Natural killer cell (primary cell): ENCODE measurements around the gene MRPS6. TPM values are rescaled to one million over a fixed set of nuclear protein-coding genes. Genes with fewer than 3 reads are reported as not detected.

Experiments used
- ATAC-seq, 3 donors: fragments of 150-1000 bp in 2 of 3; fragments of 200-7000 bp in 1 of 3; cut with Tn5 transposase; 1 replicate in 1 of 3; 2 replicates in 2 of 3; pipeline ENCODE4 v1.10.0; 2021; ENCODE audit warnings: mild to moderate bottlenecking in 2 of 3, moderate library complexity in 2 of 3
- DNase-seq, 2 donors: peaks; one replicate each; pipeline versions ENCODE4 v3.0.0 to v3.0.0-alpha.2; 2013 to 2021; ENCODE audit warnings: mixed read lengths in 1 of 2
- H3K27ac ChIP-seq: one replicate; pipeline ENCODE4 v1.5.1; 2013; ENCODE audit warnings: mild to moderate bottlenecking, low read length
- H3K27me3 ChIP-seq: one replicate; pipeline ENCODE4 v1.6.1; 2013; ENCODE audit warnings: low read length; ENCODE audit not compliant: control insufficient read depth, insufficient read depth
- H3K36me3 ChIP-seq: one replicate; pipeline ENCODE4 v1.6.1; 2013; ENCODE audit warnings: low read length; ENCODE audit not compliant: control insufficient read depth, insufficient read depth
- H3K4me1 ChIP-seq: one replicate; pipeline ENCODE4 v1.6.1; 2013; ENCODE audit warnings: low read length; ENCODE audit not compliant: control insufficient read depth, insufficient read depth
- H3K4me3 ChIP-seq: one replicate; pipeline ENCODE4 v1.5.1; 2013; ENCODE audit warnings: low read length
- H3K9me3 ChIP-seq: one replicate; pipeline ENCODE4 v1.6.1; 2013; ENCODE audit warnings: low read length; ENCODE audit not compliant: control insufficient read depth, insufficient read depth
- H3K27ac Mint-ChIP-seq, 2 donors: one replicate each; pipeline ENCODE4 v1.8.0; 2022; ENCODE audit warnings: mild to moderate bottlenecking in 2 of 2, mixed read lengths in 2 of 2, moderate library complexity in 1 of 2
- H3K27me3 Mint-ChIP-seq, 2 donors: one replicate each; pipeline ENCODE4 v1.8.0; 2022; ENCODE audit warnings: low read depth in 2 of 2, mixed read lengths in 2 of 2
- H3K36me3 Mint-ChIP-seq: one replicate; pipeline ENCODE4 v1.8.0; 2022; ENCODE audit warnings: mixed read lengths
- H3K4me1 Mint-ChIP-seq, 2 donors: one replicate each; pipeline ENCODE4 v1.8.0; 2022; ENCODE audit warnings: mixed read lengths in 2 of 2
- H3K4me3 Mint-ChIP-seq: one replicate; pipeline ENCODE4 v1.8.0; 2022; ENCODE audit warnings: mild to moderate bottlenecking, moderate library complexity, mixed read lengths
- H3K9me3 Mint-ChIP-seq, 2 donors: one replicate each; pipeline ENCODE4 v1.8.0; 2022; ENCODE audit warnings: mixed read lengths in 2 of 2
- WGBS: methylation state at CpG from one replicate; pipeline ENCODE4 v1.1.7; 2013; ENCODE audit warnings: missing lambda C conversion rate; ENCODE audit not compliant: insufficient coverage; 5-methylcytosine and 5-hydroxymethylcytosine counted together
- intact Hi-C: fragments of 100-400 bp; cut with micrococcal nuclease; formaldehyde crosslinking; loops from one replicate; pipeline ENCODE4 v1.14.2; 2022
- total RNA-seq, 4 donors: library from RNA; stranded (reverse); fragments of 120-200 nt in 1 of 4; gene quantifications; one replicate each; pipeline versions ENCODE4 v1.2.3 to v1.2.4, GENCODE V29; 2013 to 2022
- TF ChIP-seq, protein P1 (sequence below): fragments of 200-600 bp; IDR thresholded peaks from one replicate; pipeline ENCODE4 v1.8.0; 2022; ENCODE audit warnings: antibody characterized with exemption

Gene MRPS6
- total RNA-seq, 3 donors from 2014 or later (not counting 1 experiment from before 2014, with no cell fraction given) = 42.7 to 54.5 (median 44.3) TPM

DNA sequence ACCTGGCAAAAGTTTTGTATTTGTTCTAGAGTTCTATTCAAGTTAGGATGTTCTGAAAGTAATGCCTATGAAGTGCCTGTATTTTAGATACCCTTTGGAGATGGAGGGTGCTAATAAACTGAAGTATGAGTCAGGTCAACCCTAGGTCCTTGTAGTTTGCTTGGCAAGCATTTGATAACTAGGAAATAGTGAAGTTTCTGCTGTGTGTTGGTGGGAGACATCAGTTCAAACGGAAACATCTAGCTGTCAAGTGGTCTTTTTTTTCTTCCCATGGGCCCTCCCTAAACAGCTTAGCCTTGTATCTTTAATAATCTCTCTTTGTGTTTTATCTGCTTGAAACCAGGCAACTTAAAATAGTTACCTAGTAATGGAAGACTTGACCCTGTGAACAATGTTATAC lies 4.5 kb downstream of the MRPS6 start:
- no peak for ATAC-seq
- H3K4me1 ChIP-seq = peaks cover 26% of the 10 kb centered on the region
- DNase-seq = no peak
- no peaks in the 10 kb centered on the region for H3K36me3 Mint-ChIP-seq
- no peak overlapping the region for H3K27ac ChIP-seq
- H3K27ac Mint-ChIP-seq = peak overlapping the region; percentile 54 to 89
- no peaks in the 10 kb centered on the region for H3K27me3 ChIP-seq
- intact Hi-C loops = loop anchor here (2.0 to 5.0 kb wide), 2 partner anchors 55 to 119 kb away; no protein-coding TSS in a partner anchor
- TF ChIP-seq, protein P1, sequence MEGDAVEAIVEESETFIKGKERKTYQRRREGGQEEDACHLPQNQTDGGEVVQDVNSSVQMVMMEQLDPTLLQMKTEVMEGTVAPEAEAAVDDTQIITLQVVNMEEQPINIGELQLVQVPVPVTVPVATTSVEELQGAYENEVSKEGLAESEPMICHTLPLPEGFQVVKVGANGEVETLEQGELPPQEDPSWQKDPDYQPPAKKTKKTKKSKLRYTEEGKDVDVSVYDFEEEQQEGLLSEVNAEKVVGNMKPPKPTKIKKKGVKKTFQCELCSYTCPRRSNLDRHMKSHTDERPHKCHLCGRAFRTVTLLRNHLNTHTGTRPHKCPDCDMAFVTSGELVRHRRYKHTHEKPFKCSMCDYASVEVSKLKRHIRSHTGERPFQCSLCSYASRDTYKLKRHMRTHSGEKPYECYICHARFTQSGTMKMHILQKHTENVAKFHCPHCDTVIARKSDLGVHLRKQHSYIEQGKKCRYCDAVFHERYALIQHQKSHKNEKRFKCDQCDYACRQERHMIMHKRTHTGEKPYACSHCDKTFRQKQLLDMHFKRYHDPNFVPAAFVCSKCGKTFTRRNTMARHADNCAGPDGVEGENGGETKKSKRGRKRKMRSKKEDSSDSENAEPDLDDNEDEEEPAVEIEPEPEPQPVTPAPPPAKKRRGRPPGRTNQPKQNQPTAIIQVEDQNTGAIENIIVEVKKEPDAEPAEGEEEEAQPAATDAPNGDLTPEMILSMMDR = no peak
- peak overlapping the region; percentile 80 for H3K4me3 Mint-ChIP-seq
- peaks cover 8% of the 10 kb centered on the region for H3K36me3 ChIP-seq
- no CpG with 5 or more reads among the region's 1 CpG for WGBS
- H3K27me3 Mint-ChIP-seq = no peaks in the 10 kb centered on the region
- no peaks in the 10 kb centered on the region for H3K9me3 ChIP-seq
- H3K4me1 Mint-ChIP-seq = peaks cover 86 to 87% of the 10 kb centered on the region in 2 donors
- H3K9me3 Mint-ChIP-seq = no peaks in the 10 kb centered on the region
- no peak overlapping the region for H3K4me3 ChIP-seq

DNA sequence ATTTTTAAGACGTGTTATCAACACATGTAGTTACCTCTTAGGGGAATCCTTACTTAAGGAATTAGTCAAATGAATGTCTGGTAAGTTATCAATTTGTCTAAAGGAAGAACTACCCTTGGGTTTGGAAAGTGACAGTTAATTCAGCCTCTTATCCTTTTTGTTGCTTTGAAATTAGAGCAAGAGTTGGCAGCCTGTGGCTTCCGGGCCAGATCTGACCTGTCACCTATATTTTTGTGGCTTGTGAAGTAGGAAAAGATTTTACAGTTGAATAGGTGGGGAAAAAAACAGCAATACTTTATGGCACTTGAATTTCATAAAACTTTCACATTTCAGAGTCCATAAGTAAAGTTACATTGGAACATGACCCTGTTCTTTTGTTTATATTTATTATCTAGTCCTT lies 5.5 kb downstream of the MRPS6 start:
- Mint-ChIP-seq H3K9me3 (no peaks in the 10 kb centered on the region), H3K4me3 (peak overlapping the region; percentile 80), H3K27ac (peak overlapping the region; percentile 54 to 89), H3K27me3 (no peaks in the 10 kb centered on the region), H3K4me1 (peaks cover 94% of the 10 kb centered on the region in 2 donors), H3K36me3 (no peaks in the 10 kb centered on the region)
- no peak overlapping the region for H3K27ac ChIP-seq
- no peaks in the 10 kb centered on the region for H3K27me3 ChIP-seq
- TF ChIP-seq, protein P1 = no peak
- DNase-seq (peak in 1 of 2 donors; percentile 51), ATAC-seq (peak; percentile 40 to 62 (median 44))
- no peak overlapping the region for H3K4me3 ChIP-seq
- H3K36me3 ChIP-seq = peaks cover 11% of the 10 kb centered on the region
- H3K9me3 ChIP-seq = no peaks in the 10 kb centered on the region
- no CpG with 5 or more reads among the region's 2 CpGs for WGBS
- intact Hi-C loops = loop anchor here (2.0 to 5.0 kb wide), 2 partner anchors 56 to 118 kb away; no protein-coding TSS in a partner anchor
- H3K4me1 ChIP-seq = peaks cover 26% of the 10 kb centered on the region

DNA sequence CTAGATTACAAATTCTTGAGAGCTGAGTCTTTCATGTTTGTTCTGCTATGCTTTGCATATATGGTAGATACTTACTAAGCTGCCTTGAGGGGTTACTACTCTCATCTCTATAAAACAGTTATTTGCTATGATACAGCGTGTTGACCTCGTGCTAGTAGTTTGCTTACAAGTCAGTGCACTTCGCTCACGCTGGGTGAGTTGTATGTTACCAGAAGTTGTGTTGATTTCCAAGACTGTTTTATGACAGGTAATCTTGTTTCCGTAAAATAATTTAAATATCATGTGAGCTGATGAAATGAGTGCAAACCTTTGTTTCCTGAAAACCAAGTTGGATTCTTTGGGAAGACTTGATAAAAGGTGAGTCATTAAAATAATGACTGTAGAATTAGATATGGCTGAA lies 7.3 kb downstream of the MRPS6 start:
- H3K4me1 Mint-ChIP-seq = peaks cover 85 to 86% of the 10 kb centered on the region in 2 donors
- TF ChIP-seq, protein P1 = no peak
- H3K27me3 Mint-ChIP-seq = no peaks in the 10 kb centered on the region
- Histone ChIP-seq H3K4me1 (peaks cover 18% of the 10 kb centered on the region), H3K36me3 (peaks cover 13% of the 10 kb centered on the region), H3K9me3 (no peaks in the 10 kb centered on the region), H3K27me3 (no peaks in the 10 kb centered on the region), H3K4me3 (no peak overlapping the region), H3K27ac (no peak overlapping the region)
- ATAC-seq (no peak), DNase-seq (no peak)
- H3K36me3 Mint-ChIP-seq = no peaks in the 10 kb centered on the region
- H3K9me3 Mint-ChIP-seq = no peaks in the 10 kb centered on the region
- H3K4me3 Mint-ChIP-seq = peak overlapping the region; percentile 62
- no peak overlapping the region for H3K27ac Mint-ChIP-seq
- WGBS = 96% methylated on average over 5 of the region's 5 CpGs
- intact Hi-C loops = no loop called here

DNA sequence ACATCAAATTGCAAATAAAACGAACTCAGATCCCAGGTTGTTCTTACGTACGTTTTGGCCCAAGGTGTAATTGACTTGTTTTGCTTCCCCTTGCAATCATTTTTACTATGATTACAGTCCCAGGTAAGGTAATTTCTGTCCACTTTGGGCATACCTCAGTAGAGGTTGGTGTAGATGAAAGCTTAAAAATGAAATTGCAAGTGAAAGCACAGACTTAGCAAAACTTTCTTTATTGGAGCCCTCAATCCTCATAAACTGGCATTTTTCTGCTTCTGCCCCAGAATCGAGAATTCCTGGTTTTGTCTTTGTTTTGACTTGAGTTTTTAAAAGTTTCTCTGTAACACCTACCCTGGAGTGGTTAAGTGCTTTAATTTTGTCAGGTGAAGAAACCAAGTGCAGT lies 9.4 kb downstream of the MRPS6 start:
- WGBS = 86% methylated on average over 1 of the region's 4 CpGs
- Histone ChIP-seq H3K9me3 (no peaks in the 10 kb centered on the region), H3K27me3 (no peaks in the 10 kb centered on the region), H3K36me3 (peaks cover 13% of the 10 kb centered on the region), H3K4me1 (peaks cover 24% of the 10 kb centered on the region), H3K4me3 (no peak overlapping the region), H3K27ac (no peak overlapping the region)
- Mint-ChIP-seq H3K4me3 (no peak overlapping the region), H3K36me3 (no peaks in the 10 kb centered on the region), H3K9me3 (no peaks in the 10 kb centered on the region), H3K27me3 (no peaks in the 10 kb centered on the region), H3K4me1 (peaks cover 65% of the 10 kb centered on the region in 2 donors), H3K27ac (peak overlapping the region in 1 of 2 donors; percentile 24)
- ATAC-seq = no peak
- no peak for DNase-seq
- intact Hi-C loops = no loop called here
- TF ChIP-seq, protein P1 = no peak
